ENCODE data around the gene NSUN2. TPM values are rescaled to one million over a fixed set of nuclear protein-coding genes. Genes with fewer than 3 reads are reported as not detected.

Gene NSUN2
- polyA plus RNA-seq, 3 donors, result 49.2 to 50.7 (median 49.9) TPM

- DNase-seq (ENCODE audit: low read depth in 3 of 3, low spot score in 2 of 3), result no peak
Measured at GRCh38 chr5:6606884-6607558, 25.8 kb downstream of the NSUN2 start.

GRCh38 chr5:6604946-6605345, 27.9 kb downstream of the NSUN2 start:
- DNase-seq (ENCODE audit: low read depth in 3 of 3, low spot score in 2 of 3), result no peak

GRCh38 chr5:6604341-6604740, 28.5 kb downstream of the NSUN2 start:
- DNase-seq (ENCODE audit: low read depth in 3 of 3, low spot score in 2 of 3), result no peak

- DNase-seq (ENCODE audit: low read depth in 3 of 3, low spot score in 2 of 3), result no peak
Measured at GRCh38 chr5:6603643-6604042, 29.2 kb downstream of the NSUN2 start.

GRCh38 chr5:6602441-6602840, 30.4 kb downstream of the NSUN2 start:
- DNase-seq (ENCODE audit: low read depth in 3 of 3, low spot score in 2 of 3), result no peak

GRCh38 chr5:6601816-6602215, 31.0 kb downstream of the NSUN2 start:
- DNase-seq (ENCODE audit: low read depth in 3 of 3, low spot score in 2 of 3), result no peak

- DNase-seq (ENCODE audit: low read depth in 3 of 3, low spot score in 2 of 3), result no peak
Measured at GRCh38 chr5:6601271-6601670, 31.6 kb downstream of the NSUN2 start.

- no peak for DNase-seq (ENCODE audit: low read depth in 3 of 3, low spot score in 2 of 3)
Measured at GRCh38 chr5:6599739-6600138, 33.1 kb downstream of the NSUN2 start.

- DNase-seq (ENCODE audit: low read depth in 3 of 3, low spot score in 2 of 3), result no peak
Measured at GRCh38 chr5:6598351-6598900, 34.4 kb downstream of the NSUN2 start.

GRCh38 chr5:6597557-6597956, 35.3 kb downstream of the NSUN2 start:
- no peak for DNase-seq (ENCODE audit: low read depth in 3 of 3, low spot score in 2 of 3)

- DNase-seq (ENCODE audit: low read depth in 3 of 3, low spot score in 2 of 3), result no peak
Measured at GRCh38 chr5:6596388-6596787, 36.5 kb downstream of the NSUN2 start.

- no peak for DNase-seq (ENCODE audit: low read depth in 3 of 3, low spot score in 2 of 3)
Measured at GRCh38 chr5:6595405-6595804, 37.4 kb downstream of the NSUN2 start.

- DNase-seq (ENCODE audit: low read depth in 3 of 3, low spot score in 2 of 3), result no peak
Measured at GRCh38 chr5:6594066-6594465, 38.8 kb downstream of the NSUN2 start.

GRCh38 chr5:6593148-6594016, 39.5 kb downstream of the NSUN2 start:
- DNase-seq (ENCODE audit: low read depth in 3 of 3, low spot score in 2 of 3), result no peak

- no peak for DNase-seq (ENCODE audit: low read depth in 3 of 3, low spot score in 2 of 3)
Measured at GRCh38 chr5:6592601-6593000, 40.2 kb downstream of the NSUN2 start.

- no peak for DNase-seq (ENCODE audit: low read depth in 3 of 3, low spot score in 2 of 3)
Measured at GRCh38 chr5:6591671-6592288, 41.1 kb downstream of the NSUN2 start.

GRCh38 chr5:6590581-6590980, 42.3 kb downstream of the NSUN2 start:
- no peak for DNase-seq (ENCODE audit: low read depth in 3 of 3, low spot score in 2 of 3)

- no peak for DNase-seq (ENCODE audit: low read depth in 3 of 3, low spot score in 2 of 3)
Measured at GRCh38 chr5:6587171-6587570, 45.7 kb downstream of the NSUN2 start.

- DNase-seq (ENCODE audit: low read depth in 3 of 3, low spot score in 2 of 3), result no peak
Measured at GRCh38 chr5:6586647-6587042, 46.2 kb downstream of the NSUN2 start.

GRCh38 chr5:6585939-6586646, 46.8 kb downstream of the NSUN2 start:
- DNase-seq (ENCODE audit: low read depth in 3 of 3, low spot score in 2 of 3), result no peak

- DNase-seq (ENCODE audit: low read depth in 3 of 3, low spot score in 2 of 3), result no peak
Measured at GRCh38 chr5:6585168-6585567, 47.7 kb downstream of the NSUN2 start.

Measured in right renal cortex interstitium (tissue), 3 donors.